Gastrocnemius medialis (tissue), 4 donors: ENCODE data around the gene ELK4.

Source experiments
- POLR2A ChIP-seq, 2 donors: fragments of 450-650 bp; IDR thresholded peaks; one replicate each; pipeline ENCODE4 v1.6.1; 2017; ENCODE audit warnings: antibody characterized with exemption in 2 of 2, mild to moderate bottlenecking in 2 of 2, moderate library complexity in 2 of 2
- TF ChIP-seq, protein P1 (sequence below), 5 experiments: fragments of 450-650 bp in 3 of 5; fragments of 200-600 bp in 2 of 5; sonication (generic) in 2 of 5; IDR thresholded peaks in 4 of 5; conservative IDR thresholded peaks in 1 of 5; 1 replicate in 4 of 5; 2 replicates in 1 of 5; pipeline ENCODE4 v1.5.1; 2016 to 2019; ENCODE audit warnings: antibody characterized with exemption in 5 of 5, mild to moderate bottlenecking in 3 of 5, moderate library complexity in 3 of 5

DNA sequence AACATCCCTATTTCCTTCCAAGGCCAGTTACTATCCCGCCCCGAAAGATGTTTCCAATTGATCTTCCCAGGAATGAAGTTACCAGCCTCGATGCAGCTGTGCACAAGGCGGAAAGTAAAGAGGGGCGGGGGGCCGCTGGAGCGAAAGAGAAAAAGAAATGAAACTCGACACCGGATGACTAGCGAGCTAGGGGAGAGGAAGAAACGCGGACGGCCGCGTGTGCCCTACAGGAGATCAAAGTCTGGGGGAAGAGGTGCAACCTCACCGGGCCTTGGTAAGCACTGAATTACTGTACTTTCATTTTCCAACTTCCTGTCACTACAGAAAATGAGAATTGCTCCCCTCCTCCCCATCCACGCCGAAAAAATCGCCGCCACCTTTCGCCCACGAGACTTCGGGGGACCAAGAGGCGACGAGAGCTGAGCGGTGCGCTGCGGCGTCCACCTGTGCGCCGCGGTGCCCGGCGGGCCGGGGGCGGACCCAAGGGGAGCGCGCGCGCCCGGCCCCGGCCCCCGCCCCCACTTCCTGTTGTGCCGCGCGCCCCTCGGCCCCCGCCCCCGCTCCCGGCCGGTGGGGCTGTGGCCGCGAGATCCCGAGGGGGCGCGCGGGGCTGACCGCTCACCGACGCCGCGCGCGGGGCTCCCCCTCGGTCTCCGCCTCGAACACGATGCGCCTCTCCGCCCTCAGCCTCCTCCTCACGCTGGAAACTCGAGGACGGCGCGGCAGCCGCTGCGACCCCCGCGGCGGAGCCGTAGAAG is 622 bp downstream of the ELK4 start:
- TF ChIP-seq POLR2A (IDR thresholded peaks at IDR 0.05) = no peak
- TF ChIP-seq, protein P1, sequence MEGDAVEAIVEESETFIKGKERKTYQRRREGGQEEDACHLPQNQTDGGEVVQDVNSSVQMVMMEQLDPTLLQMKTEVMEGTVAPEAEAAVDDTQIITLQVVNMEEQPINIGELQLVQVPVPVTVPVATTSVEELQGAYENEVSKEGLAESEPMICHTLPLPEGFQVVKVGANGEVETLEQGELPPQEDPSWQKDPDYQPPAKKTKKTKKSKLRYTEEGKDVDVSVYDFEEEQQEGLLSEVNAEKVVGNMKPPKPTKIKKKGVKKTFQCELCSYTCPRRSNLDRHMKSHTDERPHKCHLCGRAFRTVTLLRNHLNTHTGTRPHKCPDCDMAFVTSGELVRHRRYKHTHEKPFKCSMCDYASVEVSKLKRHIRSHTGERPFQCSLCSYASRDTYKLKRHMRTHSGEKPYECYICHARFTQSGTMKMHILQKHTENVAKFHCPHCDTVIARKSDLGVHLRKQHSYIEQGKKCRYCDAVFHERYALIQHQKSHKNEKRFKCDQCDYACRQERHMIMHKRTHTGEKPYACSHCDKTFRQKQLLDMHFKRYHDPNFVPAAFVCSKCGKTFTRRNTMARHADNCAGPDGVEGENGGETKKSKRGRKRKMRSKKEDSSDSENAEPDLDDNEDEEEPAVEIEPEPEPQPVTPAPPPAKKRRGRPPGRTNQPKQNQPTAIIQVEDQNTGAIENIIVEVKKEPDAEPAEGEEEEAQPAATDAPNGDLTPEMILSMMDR (IDR thresholded peaks at IDR 0.05 in 4 of 5, conservative IDR thresholded peaks at IDR 0.05 in 1 of 5) = peak in 1 of 5 experiments; percentile 11
